ENCODE measurements around the gene AAK1.
"Not testable (repeated sequence)": the region's sequence is repeated elsewhere in the genome, so short reads cannot be mapped to it uniquely, and the experiment has no call there.

AAK1 gene

GRCh38 chr2:69422198-69422597, 221.3 kb downstream of the AAK1 start:
- H3K27ac ChIP-seq (ENCODE audit: poor library complexity, severe bottlenecking) = no peak overlapping the region
- no peaks in the 10 kb centered on the region for H3K27me3 ChIP-seq (ENCODE audit: insufficient read depth, poor library complexity, severe bottlenecking)
- TF ChIP-seq CTCF (IDR thresholded peaks at IDR 0.05; ENCODE audit: poor library complexity, severe bottlenecking) = no peak
- DNase-seq (ENCODE audit: low spot score) (no peak), ATAC-seq (ENCODE audit: low read depth) (no peak)
- no peak overlapping the region for H3K4me3 ChIP-seq (ENCODE audit: severe bottlenecking)
- H3K36me3 ChIP-seq (ENCODE audit: low read depth) = peaks cover 47% of the 10 kb centered on the region
- no peaks in the 10 kb centered on the region for H3K4me1 ChIP-seq (ENCODE audit: insufficient read depth, poor library complexity, severe bottlenecking)
- H3K9me3 ChIP-seq (ENCODE audit: severe bottlenecking) = no peaks in the 10 kb centered on the region

GRCh38 chr2:69419111-69419510, 224.4 kb downstream of the AAK1 start:
- H3K36me3 ChIP-seq (ENCODE audit: low read depth) = peaks cover 51% of the 10 kb centered on the region
- H3K27ac ChIP-seq (ENCODE audit: poor library complexity, severe bottlenecking); ATAC-seq (ENCODE audit: low read depth); H3K4me1 ChIP-seq (ENCODE audit: insufficient read depth, poor library complexity, severe bottlenecking); DNase-seq (ENCODE audit: low spot score); H3K4me3 ChIP-seq (ENCODE audit: severe bottlenecking); H3K9me3 ChIP-seq (ENCODE audit: severe bottlenecking); H3K27me3 ChIP-seq (ENCODE audit: insufficient read depth, poor library complexity, severe bottlenecking): not testable (repeated sequence)

GRCh38 chr2:69416147-69416546, 227.4 kb downstream of the AAK1 start:
- Histone ChIP-seq H3K4me1 (ENCODE audit: insufficient read depth, poor library complexity, severe bottlenecking) (no peaks in the 10 kb centered on the region), H3K27ac (ENCODE audit: poor library complexity, severe bottlenecking) (no peak overlapping the region), H3K9me3 (ENCODE audit: severe bottlenecking) (no peaks in the 10 kb centered on the region), H3K36me3 (ENCODE audit: low read depth) (peaks cover 42% of the 10 kb centered on the region), H3K27me3 (ENCODE audit: insufficient read depth, poor library complexity, severe bottlenecking) (no peaks in the 10 kb centered on the region), H3K4me3 (ENCODE audit: severe bottlenecking) (no peak overlapping the region)
- DNase-seq (ENCODE audit: low spot score) (no peak), ATAC-seq (ENCODE audit: low read depth) (no peak)
- no peak for TF ChIP-seq CTCF (IDR thresholded peaks at IDR 0.05; ENCODE audit: poor library complexity, severe bottlenecking)

Measured in RWPE2 (cell line).